HEK293T (cell line): Measurements from ENCODE around the gene BRD4.

Experiments used
- BHLHE40 ChIP-seq: fragments of 450-650 bp; IDR thresholded peaks from 2 replicates; pipeline ENCODE4 v1.6.1; 2016; ENCODE audit warnings: mild to moderate bottlenecking, moderate library complexity, borderline replicate concordance
- FOXK2 ChIP-seq: fragments of 450-650 bp; IDR thresholded peaks from 2 replicates; pipeline ENCODE4 v1.6.1; 2016; ENCODE audit warnings: mild to moderate bottlenecking
- FOXM1 ChIP-seq: fragments of 450-650 bp; IDR thresholded peaks from 2 replicates; pipeline ENCODE4 v1.6.1; 2017; ENCODE audit warnings: mild to moderate bottlenecking, borderline replicate concordance
- HDGF ChIP-seq: fragments of 450-650 bp; IDR thresholded peaks from 2 replicates; pipeline ENCODE4 v1.6.1; 2017; ENCODE audit warnings: antibody characterized with exemption, borderline replicate concordance
- L3MBTL2 ChIP-seq: fragments of 450-650 bp; conservative IDR thresholded peaks from 2 replicates; pipeline ENCODE4 v1.6.1; 2016; ENCODE audit warnings: mild to moderate bottlenecking
- LEF1 ChIP-seq: fragments of 450-650 bp; IDR thresholded peaks from 2 replicates; pipeline ENCODE4 v1.6.1; 2017; ENCODE audit warnings: mild to moderate bottlenecking, borderline replicate concordance
- SP1 ChIP-seq: fragments of 450-650 bp; IDR thresholded peaks from 2 replicates; pipeline ENCODE4 v1.6.1; 2017
- SUZ12 ChIP-seq: fragments of 450-650 bp; IDR thresholded peaks from 2 replicates; pipeline ENCODE4 v1.6.1; 2016; ENCODE audit warnings: mild to moderate bottlenecking
- TARDBP ChIP-seq: fragments of 450-650 bp; IDR thresholded peaks from 2 replicates; pipeline ENCODE4 v1.6.1; 2016
- TF ChIP-seq, protein P1 (sequence below): fragments of 450-650 bp; IDR thresholded peaks from 2 replicates; pipeline ENCODE4 v1.6.1; 2016

DNA sequence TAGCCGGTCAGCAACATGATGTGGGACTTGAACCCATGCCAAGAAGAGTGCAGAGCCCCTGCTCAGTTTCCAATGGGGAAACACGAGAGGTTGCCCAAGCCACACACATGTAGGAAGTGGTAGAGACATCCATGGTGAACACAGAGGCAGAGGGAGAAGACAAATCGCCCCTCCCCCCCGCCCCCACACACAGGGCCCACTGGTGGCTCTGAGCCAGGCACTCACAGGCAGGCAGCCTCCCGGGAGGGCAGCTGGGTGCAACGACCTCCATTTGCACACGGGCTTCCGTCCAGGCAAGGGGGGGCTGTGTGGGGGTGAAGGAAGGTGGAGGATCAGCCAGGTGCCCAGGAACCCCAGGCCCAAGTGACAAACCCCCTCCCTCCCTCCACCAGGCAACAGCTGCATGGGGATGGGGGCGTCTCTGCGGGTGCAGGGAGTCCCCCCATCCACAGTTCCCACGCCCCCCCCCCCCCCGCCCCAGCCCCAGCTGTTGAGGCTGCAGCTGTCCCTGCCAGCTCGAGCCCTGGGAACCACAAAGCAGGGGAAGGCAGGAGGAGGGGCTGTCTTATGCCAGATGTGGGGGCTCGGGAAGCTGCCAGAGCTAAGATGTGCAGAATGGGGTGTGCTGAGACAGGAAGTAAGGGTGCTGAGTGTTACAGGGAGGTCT is 134.9 kb downstream of the BRD4 start:
- no peak for TF ChIP-seq TARDBP
- no peak for TF ChIP-seq BHLHE40
- no peak for TF ChIP-seq LEF1
- TF ChIP-seq L3MBTL2: no peak
- no peak for TF ChIP-seq FOXK2
- TF ChIP-seq FOXM1: no peak
- TF ChIP-seq, protein P1, sequence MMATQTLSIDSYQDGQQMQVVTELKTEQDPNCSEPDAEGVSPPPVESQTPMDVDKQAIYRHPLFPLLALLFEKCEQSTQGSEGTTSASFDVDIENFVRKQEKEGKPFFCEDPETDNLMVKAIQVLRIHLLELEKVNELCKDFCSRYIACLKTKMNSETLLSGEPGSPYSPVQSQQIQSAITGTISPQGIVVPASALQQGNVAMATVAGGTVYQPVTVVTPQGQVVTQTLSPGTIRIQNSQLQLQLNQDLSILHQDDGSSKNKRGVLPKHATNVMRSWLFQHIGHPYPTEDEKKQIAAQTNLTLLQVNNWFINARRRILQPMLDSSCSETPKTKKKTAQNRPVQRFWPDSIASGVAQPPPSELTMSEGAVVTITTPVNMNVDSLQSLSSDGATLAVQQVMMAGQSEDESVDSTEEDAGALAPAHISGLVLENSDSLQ: no peak
- no peak for TF ChIP-seq SP1
- TF ChIP-seq SUZ12: no peak
- no peak for TF ChIP-seq HDGF
